Prostate gland (tissue), 2 donors: Measurements from ENCODE around the gene STPG3. TPM values are rescaled to one million over a fixed set of nuclear protein-coding genes. Genes with fewer than 3 reads are reported as not detected.

Experiments
- DNase-seq: peaks from one replicate; pipeline ENCODE4 v3.0.0-alpha.2; 2019; ENCODE audit warnings: low spot score
- H3K27ac ChIP-seq, 2 donors: fragments of 200-600 bp; sonication (generic); 2 replicates each; pipeline ENCODE4 v1.5.1; 2017 to 2019
- H3K27me3 ChIP-seq: fragments of 200-600 bp; sonication (generic); replicated peaks from 2 replicates; pipeline ENCODE4 v1.5.1; 2019; ENCODE audit not compliant: insufficient read depth
- H3K36me3 ChIP-seq, 2 donors: fragments of 200-600 bp; sonication (generic); 1 replicate in 1 of 2; 2 replicates in 1 of 2; pipeline versions ENCODE4 v1.5.1 to v1.8.1; 2017 to 2019
- H3K4me1 ChIP-seq: fragments of 200-600 bp; sonication (generic); replicated peaks from 2 replicates; pipeline ENCODE4 v1.5.1; 2019
- H3K4me3 ChIP-seq, 2 donors: fragments of 200-600 bp; sonication (generic); 2 replicates each; pipeline ENCODE4 v1.5.1; 2017 to 2019
- H3K9me3 ChIP-seq: fragments of 200-600 bp; sonication (generic); 2 replicates; pipeline ENCODE4 v1.5.1; 2017
- POLR2A ChIP-seq: fragments of 450-650 bp; IDR thresholded peaks from one replicate; pipeline ENCODE4 v1.6.1; 2016; ENCODE audit warnings: antibody characterized with exemption, mild to moderate bottlenecking
- POLR2AphosphoS5 ChIP-seq: sonication (generic); formaldehyde crosslinking; IDR thresholded peaks from one replicate; pipeline ENCODE4 v1.6.1; 2017; ENCODE audit warnings: antibody characterized with exemption
- WGBS: methylation state at CpG from one replicate; pipeline ENCODE4 v1.1.5; 2018; 5-methylcytosine and 5-hydroxymethylcytosine counted together
- intact Hi-C: fragments of 100-400 bp; cut with DNase I; formaldehyde crosslinking; loops from one replicate; pipeline ENCODE4 v1.14.2; 2022
- total RNA-seq, 2 donors: library from RNA; depleted of rRNA; stranded (reverse); fragments of >200 nt; gene quantifications; one replicate each; pipeline ENCODE4 v1.1.0, GENCODE V29; 2016
- TF ChIP-seq, protein P1 (sequence below), 4 experiments: fragments of 200-600 bp in 2 of 4; fragments of 450-650 bp in 2 of 4; sonication (generic) in 2 of 4; IDR thresholded peaks; 1 replicate in 3 of 4; 2 replicates in 1 of 4; pipeline ENCODE4 v1.5.1; 2016 to 2019; ENCODE audit warnings: antibody characterized with exemption in 4 of 4, mild to moderate bottlenecking in 2 of 4, moderate library complexity in 2 of 4

The STPG3 gene
- total RNA-seq, 2 donors from 2014 or later: 4.2 TPM; not detected in 1

DNA sequence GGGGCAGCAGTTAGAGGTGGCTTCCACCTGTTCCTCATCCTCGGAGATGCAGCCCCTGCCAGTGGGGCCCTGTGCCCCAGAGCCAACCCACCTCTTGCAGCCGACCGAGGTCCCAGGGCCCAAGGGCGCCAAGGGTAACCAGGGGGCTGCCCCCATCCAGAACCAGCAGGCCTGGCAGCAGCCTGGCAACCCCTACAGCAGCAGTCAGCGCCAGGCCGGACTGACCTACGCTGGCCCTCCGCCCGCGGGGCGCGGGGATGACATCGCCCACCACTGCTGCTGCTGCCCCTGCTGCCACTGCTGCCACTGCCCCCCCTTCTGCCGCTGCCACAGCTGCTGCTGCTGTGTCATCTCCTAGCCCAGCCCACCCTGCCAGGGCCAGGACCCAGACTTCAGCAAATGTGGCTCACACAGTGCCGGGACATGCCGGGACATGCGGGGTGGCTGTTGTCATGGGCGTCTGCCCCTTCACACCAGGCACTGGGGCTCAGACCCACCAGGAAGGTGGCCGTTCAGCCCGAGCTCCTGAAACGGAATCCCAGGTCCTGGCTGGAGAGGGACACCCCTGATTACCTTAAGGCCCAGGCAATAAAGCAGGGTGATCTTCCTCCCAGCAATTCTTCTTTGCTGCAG lies 25.3 kb upstream of the STPG3 start:
- Histone ChIP-seq H3K4me1 (peaks cover 4% of the 10 kb centered on the region), H3K27me3 (peaks cover under 1% of the 10 kb centered on the region), H3K27ac (peak overlapping the region in 1 of 2 donors; percentile 79), H3K4me3 (no peak overlapping the region), H3K36me3 (no peaks in the 10 kb centered on the region), H3K9me3 (no peaks in the 10 kb centered on the region)
- DNase-seq: no peak
- TF ChIP-seq, protein P1, sequence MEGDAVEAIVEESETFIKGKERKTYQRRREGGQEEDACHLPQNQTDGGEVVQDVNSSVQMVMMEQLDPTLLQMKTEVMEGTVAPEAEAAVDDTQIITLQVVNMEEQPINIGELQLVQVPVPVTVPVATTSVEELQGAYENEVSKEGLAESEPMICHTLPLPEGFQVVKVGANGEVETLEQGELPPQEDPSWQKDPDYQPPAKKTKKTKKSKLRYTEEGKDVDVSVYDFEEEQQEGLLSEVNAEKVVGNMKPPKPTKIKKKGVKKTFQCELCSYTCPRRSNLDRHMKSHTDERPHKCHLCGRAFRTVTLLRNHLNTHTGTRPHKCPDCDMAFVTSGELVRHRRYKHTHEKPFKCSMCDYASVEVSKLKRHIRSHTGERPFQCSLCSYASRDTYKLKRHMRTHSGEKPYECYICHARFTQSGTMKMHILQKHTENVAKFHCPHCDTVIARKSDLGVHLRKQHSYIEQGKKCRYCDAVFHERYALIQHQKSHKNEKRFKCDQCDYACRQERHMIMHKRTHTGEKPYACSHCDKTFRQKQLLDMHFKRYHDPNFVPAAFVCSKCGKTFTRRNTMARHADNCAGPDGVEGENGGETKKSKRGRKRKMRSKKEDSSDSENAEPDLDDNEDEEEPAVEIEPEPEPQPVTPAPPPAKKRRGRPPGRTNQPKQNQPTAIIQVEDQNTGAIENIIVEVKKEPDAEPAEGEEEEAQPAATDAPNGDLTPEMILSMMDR (IDR thresholded peaks at IDR 0.05): no peak
- TF ChIP-seq POLR2A (no peak), POLR2AphosphoS5 (no peak)
- intact Hi-C loops: loop anchor here (5.0 kb wide), 1 partner anchor 109 kb away; no protein-coding TSS in a partner anchor
- WGBS: 56% methylated on average over 21 of the region's 21 CpGs

DNA sequence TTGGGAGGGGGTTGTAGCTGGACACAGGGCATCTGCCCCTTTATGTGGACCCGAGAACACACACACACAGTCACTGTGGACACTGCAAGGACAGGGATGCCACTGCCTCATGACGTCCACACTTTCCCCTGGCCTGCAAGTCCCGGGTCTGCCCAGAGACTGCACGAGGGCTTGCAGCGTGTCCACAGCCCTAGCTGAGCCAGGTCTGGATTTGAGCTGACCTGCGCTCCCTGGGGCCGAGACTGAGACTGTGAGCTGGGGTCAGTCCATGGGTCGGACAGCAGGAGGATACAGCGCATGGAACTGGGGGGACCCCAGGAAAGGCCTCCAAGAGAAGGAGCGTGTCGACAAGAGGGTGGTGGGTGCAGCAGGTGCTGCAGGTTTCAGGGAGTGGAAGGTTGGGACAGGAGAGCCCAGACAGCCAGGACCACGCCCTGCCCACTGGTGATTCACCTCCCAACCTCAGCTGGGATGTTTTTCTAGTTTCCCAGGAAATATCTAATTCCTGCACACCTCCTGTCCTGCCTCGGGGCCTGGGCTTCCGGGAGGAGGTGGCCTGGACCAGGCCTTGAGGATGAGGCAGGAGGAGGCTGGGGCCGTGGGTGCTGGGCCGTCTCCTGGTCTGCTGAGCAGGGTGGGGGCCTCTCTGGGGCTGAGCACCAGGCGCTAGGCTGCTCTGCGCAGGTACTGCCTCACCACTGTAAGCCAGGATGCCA lies 24.6 kb upstream of the STPG3 start:
- intact Hi-C loops: loop anchor here (5.0 kb wide), 1 partner anchor 109 kb away; no protein-coding TSS in a partner anchor
- no peak overlapping the region for H3K4me3 ChIP-seq
- H3K9me3 ChIP-seq: no peaks in the 10 kb centered on the region
- H3K36me3 ChIP-seq: no peaks in the 10 kb centered on the region
- no peak for DNase-seq
- TF ChIP-seq, protein P1 (IDR thresholded peaks at IDR 0.05): no peak
- TF ChIP-seq POLR2A: no peak
- no peak for TF ChIP-seq POLR2AphosphoS5
- WGBS: 50% methylated on average over 18 of the region's 18 CpGs
- peak overlapping the region; percentile 66 to 79 for H3K27ac ChIP-seq
- peaks cover 4% of the 10 kb centered on the region for H3K27me3 ChIP-seq
- peaks cover 4% of the 10 kb centered on the region for H3K4me1 ChIP-seq

DNA sequence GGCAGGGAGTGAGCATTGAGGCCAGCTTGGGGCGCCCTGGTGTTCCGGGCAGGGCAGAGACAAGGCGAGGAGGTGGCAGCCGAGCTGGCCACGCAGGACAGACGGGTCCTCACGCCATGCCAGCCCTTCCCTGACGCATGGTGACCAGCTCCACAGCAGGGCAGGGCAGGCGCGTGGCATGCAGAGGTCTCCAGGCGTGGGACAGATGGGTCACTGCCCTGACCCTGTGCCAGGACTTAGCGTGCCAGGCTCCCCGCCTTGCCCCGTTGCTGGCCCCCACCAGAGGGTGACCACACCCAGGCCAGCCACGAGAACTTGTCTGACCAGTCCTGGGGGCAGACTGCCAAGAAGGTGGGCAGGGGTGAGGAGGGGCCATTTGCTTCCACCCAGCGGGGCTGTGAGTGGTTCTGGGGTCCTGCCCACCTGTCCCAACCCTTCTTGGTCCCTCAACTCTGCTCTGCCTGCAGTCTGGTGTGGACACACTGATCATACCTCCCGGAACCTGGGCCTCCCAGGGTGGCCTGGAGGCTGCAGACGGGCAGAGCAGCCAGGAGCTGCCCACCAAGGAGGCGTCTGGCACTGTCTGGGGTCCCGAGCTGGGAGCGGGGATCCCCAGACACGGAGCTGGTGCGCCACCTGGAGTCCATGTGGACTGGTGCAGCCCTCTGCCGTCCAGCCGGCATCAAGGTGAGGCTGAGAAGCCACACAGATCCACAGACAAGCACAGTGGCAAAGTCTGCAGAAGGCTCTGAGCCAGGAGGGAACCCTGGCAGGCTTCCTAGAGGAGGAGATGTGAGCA lies 23.8 kb upstream of the STPG3 start, which contains the start of gene RNF224:
RNF224 (plus strand) TSS at position 449 of the 799 bp plus-strand sequence. CDS start 834 bp downstream, outside the sequence.
- WGBS: 24% methylated on average over 23 of the region's 25 CpGs
- Histone ChIP-seq H3K9me3 (no peaks in the 10 kb centered on the region), H3K4me1 (peaks cover 4% of the 10 kb centered on the region), H3K4me3 (no peak within 1 kb of the TSS), H3K36me3 (no peaks in the 10 kb centered on the region), H3K27me3 (peaks cover 4% of the 10 kb centered on the region), H3K27ac (peak within 1 kb of the TSS; percentile 66 to 79)
- intact Hi-C loops: loop anchor here (5.0 kb wide), 1 partner anchor 110 kb away; no protein-coding TSS in a partner anchor
- DNase-seq: peak; percentile 79
- no peak for TF ChIP-seq POLR2AphosphoS5
- TF ChIP-seq, protein P1 (IDR thresholded peaks at IDR 0.05): peak; percentile 57 to 98 (median 88)
- no peak for TF ChIP-seq POLR2A

DNA sequence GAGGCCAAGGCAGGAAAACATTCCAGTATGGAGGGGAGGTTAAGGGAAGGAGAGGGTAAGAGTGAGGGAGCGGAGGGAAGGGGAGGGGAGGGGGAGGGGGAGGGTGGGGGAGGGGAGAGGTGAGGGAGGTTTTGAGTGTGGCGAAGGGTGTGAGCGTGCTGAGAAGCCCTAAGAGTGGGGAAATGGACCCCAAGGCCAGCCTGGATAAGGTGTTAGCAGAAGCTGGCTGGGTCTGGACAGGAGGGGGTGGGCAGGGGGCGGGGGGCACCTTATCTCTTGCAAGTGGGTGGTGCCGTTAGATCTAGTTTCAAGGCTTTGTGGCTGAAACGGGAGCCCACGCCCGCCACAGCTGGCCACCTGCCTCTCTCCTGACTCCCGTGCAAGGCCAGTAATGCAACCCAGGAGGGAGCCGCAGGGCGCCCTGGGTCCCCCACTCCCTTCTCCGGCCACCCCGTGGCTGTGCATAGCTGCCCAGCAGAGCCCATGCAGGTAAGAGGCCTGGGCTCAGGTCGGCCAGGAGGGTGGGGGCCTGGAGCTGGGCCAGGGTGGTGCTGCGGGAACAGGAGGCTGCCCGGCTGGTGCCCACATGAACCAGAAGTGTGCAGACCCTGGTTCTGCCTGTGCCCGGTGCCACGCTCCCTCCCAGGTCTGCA lies 23.1 kb upstream of the STPG3 start:
- WGBS: 37% methylated on average over 18 of the region's 18 CpGs
- peaks cover 4% of the 10 kb centered on the region for H3K27me3 ChIP-seq
- H3K36me3 ChIP-seq: no peaks in the 10 kb centered on the region
- H3K9me3 ChIP-seq: no peaks in the 10 kb centered on the region
- no peak for TF ChIP-seq POLR2A
- intact Hi-C loops: loop anchor here (5.0 kb wide), 1 partner anchor 111 kb away; no protein-coding TSS in a partner anchor
- H3K4me3 ChIP-seq: no peak overlapping the region
- no peak overlapping the region for H3K27ac ChIP-seq
- no peak for DNase-seq
- peaks cover 4% of the 10 kb centered on the region for H3K4me1 ChIP-seq
